ENCODE data around the gene TMEM185B. TPM values are rescaled to one million over a fixed set of nuclear protein-coding genes. Genes with fewer than 3 reads are reported as not detected.

TMEM185B gene
- total RNA-seq, result 10 to 100 TPM; 21.0 to 33.3 (median 25.4) TPM

DNA sequence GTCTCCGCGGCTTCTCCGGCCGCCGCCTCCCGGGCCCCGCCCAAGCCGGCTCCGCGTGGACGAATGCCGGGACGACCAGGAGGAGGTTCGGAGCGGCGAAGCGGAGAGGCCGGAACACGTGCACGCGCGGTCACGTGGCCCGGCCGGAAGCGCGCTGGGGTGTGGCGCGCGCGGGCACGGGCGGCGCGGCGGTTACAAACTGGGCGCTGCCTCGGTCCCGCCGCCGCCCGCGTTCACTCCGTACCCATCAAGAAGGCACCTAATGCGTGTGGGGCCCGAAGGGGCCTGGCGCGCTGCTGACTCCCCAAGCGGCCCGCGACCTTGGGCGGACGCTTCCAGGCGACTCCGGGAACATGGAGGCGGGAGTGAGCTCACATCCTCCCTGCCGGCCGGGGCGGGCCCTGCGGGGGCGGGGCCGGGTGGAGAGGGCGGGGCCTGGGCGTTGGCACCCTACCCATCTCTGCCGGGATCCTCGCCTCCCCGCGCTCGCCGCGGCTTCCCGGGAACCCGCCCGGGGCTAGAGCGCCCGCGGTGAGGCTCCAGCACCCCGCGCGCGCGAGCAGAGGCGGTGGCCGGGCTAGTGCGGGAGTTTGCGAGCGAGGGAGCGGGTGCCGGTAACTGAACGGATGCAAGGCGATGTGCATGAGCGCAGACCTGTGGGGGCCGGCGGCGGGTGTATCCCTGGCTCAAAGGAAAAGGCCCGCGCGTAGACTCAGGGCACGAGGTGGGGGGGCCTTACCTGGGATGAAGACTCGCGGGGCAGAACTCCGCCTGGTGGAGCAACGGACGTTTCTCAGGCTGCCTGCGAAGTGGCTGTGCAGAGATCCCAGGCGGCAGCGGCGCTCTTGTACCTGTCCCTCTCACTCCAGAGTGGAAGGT, at the start of gene TMEM185B:
Gene TMEM185B (minus strand): TSS at position 367 of the 879 bp plus-strand sequence. CDS start 424 bp downstream, outside the sequence.
- intact Hi-C loops (cut with DNase I; ENCODE audit: low total_unique reads), result no loop called here

DNA sequence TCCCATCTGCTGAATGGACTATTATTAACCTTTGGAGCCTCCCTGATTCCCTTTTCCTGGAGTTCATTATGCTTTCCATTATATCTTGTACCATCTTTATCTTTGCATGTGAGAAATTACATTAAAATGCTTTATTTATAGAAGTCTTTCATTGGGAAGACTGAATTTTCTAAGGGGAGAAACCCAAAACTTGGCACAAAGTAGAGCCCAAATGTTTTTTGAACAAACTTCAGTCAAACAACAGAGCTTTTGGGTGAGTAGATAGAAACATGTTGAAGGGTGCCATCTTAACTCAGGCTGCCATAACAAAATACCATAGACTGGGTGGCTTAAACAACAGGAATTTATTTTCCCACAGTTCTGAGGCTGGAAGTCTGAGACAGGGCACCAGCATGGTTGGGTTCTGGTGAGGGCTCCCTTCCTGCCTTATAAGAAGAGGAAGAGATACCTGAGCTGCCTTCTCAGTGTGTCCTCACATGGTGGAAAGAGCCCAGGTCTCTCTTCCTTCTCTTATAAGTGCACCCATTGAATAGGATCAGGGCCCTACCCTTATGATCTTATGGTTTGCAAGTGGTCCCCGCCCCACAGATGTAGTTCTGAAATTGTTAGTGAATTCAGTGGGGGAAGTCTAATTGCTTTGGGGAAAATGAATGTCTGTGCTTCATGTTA, 48.6 kb upstream of the TMEM185B start:
- TF ChIP-seq, protein P1, sequence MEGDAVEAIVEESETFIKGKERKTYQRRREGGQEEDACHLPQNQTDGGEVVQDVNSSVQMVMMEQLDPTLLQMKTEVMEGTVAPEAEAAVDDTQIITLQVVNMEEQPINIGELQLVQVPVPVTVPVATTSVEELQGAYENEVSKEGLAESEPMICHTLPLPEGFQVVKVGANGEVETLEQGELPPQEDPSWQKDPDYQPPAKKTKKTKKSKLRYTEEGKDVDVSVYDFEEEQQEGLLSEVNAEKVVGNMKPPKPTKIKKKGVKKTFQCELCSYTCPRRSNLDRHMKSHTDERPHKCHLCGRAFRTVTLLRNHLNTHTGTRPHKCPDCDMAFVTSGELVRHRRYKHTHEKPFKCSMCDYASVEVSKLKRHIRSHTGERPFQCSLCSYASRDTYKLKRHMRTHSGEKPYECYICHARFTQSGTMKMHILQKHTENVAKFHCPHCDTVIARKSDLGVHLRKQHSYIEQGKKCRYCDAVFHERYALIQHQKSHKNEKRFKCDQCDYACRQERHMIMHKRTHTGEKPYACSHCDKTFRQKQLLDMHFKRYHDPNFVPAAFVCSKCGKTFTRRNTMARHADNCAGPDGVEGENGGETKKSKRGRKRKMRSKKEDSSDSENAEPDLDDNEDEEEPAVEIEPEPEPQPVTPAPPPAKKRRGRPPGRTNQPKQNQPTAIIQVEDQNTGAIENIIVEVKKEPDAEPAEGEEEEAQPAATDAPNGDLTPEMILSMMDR (IDR thresholded peaks at IDR 0.05), result no peak
- no peak for TF ChIP-seq POLR2A (IDR thresholded peaks at IDR 0.05)
- H3K4me3 ChIP-seq (ENCODE audit: low read depth, poor library complexity, severe bottlenecking), result no peak overlapping the region
- DNase-seq (ENCODE audit: low spot score in 2 of 2), result no peak
- 92 to 100% methylated on average over 1 of the region's 1 CpG for WGBS, 2 donors
- intact Hi-C loops (cut with DNase I; ENCODE audit: low total_unique reads), result no loop called here

More for the DNA sequence above, at the start of gene TMEM185B:
- peak; percentile 87 to 98 for DNase-seq (ENCODE audit: low spot score in 2 of 2)
- 2 to 4% methylated on average over 41 to 43 of the region's 108 CpGs for WGBS, 2 donors
- no peak for TF ChIP-seq POLR2A (IDR thresholded peaks at IDR 0.05)
- TF ChIP-seq, protein P1 (IDR thresholded peaks at IDR 0.05), result no peak
- H3K4me3 ChIP-seq (ENCODE audit: low read depth, poor library complexity, severe bottlenecking), result peak within 1 kb of the TSS; percentile 58

DNA sequence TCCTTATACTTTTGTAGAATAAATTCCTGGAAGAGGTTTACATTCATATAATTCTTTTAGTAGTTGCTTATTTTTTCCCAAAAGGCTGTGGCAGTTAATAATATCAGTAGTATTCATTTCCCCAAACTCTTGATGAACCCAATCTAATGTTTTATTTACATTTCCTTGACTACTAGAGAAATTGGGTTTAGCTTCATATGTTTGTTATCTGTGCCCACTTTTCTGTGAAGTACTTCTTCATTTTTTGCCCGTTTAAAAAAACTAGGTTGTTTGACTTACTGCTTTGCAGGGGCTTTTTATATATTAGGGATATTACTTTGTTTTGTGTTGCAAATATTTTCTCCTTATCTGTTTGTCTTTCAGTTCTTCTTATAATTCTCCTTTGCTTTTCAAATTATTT, 46.6 kb upstream of the TMEM185B start:
- no peak overlapping the region for H3K4me3 ChIP-seq (ENCODE audit: low read depth, poor library complexity, severe bottlenecking)
- TF ChIP-seq, protein P1 (IDR thresholded peaks at IDR 0.05), result no peak
- TF ChIP-seq POLR2A (IDR thresholded peaks at IDR 0.05), result no peak
- intact Hi-C loops (cut with DNase I; ENCODE audit: low total_unique reads), result no loop called here
- no peak for DNase-seq (ENCODE audit: low spot score in 2 of 2)
- WGBS, 2 donors, result 74 to 80% methylated on average over 1 of the region's 1 CpG

DNA sequence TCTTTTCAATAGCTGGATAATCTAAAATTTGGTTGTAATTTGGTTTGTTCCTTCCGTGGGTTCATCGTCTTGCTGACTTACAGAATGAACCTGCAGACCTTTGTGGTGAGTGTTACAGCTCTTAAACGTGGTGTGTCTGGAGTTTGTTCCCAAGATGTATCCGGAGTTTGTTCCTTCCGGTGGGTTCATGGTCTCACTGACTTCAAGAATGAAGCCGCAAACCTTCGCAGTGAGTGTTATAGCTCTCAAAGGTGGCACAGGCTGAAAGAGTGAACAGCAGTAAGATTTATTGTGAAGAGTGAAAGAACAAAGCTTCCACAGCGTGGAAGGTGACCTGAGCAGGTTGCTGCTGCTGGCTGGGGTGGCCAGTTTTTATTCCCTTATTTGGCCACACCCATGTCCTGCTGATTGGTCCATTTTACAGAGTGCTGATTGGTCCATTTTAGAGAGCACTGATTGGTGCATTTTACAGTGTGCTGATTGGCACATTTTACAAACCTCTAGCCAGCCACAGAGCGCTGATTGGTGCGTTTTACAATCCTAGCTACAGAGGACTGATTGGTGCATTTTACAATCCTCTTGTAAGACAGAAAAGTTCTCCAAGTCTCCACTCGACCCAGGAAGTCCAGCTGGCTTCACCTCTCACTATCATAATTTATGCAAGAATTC, 46.0 kb upstream of the TMEM185B start:
- DNase-seq (ENCODE audit: low spot score in 2 of 2), result no peak
- intact Hi-C loops (cut with DNase I; ENCODE audit: low total_unique reads), result no loop called here
- 91 to 95% methylated on average over 11 of the region's 11 CpGs for WGBS, 2 donors
- TF ChIP-seq POLR2A (IDR thresholded peaks at IDR 0.05), result no peak
- TF ChIP-seq, protein P1 (IDR thresholded peaks at IDR 0.05), result no peak
- no peak overlapping the region for H3K4me3 ChIP-seq (ENCODE audit: low read depth, poor library complexity, severe bottlenecking)

DNA sequence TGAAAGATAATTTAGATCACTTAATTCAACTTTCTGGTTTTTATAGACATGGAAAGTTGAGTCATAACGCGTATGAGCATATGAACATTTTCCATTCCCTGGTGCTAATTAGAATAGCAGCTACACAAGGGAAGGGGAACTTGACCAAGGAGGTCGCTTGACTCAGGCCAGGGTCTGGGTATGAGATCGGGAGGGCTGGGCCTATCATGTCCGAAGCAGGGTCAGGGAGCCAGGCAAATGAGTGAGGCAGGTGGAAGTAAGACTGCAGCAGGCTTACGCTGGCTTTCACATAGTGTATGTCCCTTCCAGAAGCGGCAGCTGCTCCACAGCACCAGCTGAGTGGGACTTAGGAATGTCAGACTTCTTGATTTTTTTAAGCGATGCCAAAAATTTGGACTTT, 44.1 kb upstream of the TMEM185B start:
- DNase-seq (ENCODE audit: low spot score in 2 of 2), result no peak
- 81 to 96% methylated on average over 8 of the region's 8 CpGs for WGBS, 2 donors
- intact Hi-C loops (cut with DNase I; ENCODE audit: low total_unique reads), result no loop called here
- H3K4me3 ChIP-seq (ENCODE audit: low read depth, poor library complexity, severe bottlenecking), result no peak overlapping the region
- TF ChIP-seq POLR2A (IDR thresholded peaks at IDR 0.05), result no peak
- TF ChIP-seq, protein P1 (IDR thresholded peaks at IDR 0.05), result no peak

All from lower leg skin (tissue), 4 donors.